Mesenchymal stem cell (in vitro differentiated cells and primary cell): Measurements from ENCODE around the gene SFT2D3.
A peak's percentile ranks its signal among the peaks of the same experiment; 100 is the strongest.

Source experiments
- DNase-seq: peaks from one replicate; pipeline ENCODE4 v3.0.0-alpha.2; 2013
- H2AFZ ChIP-seq: one replicate; pipeline ENCODE4 v1.6.1; 2013; ENCODE audit warnings: low read depth, mild to moderate bottlenecking, control low read depth, inconsistent platforms, low read length, moderate library complexity
- H2AK5ac ChIP-seq: 2 replicates; pipeline ENCODE4 v1.6.1; 2013; ENCODE audit warnings: low read length, moderate library complexity, mild to moderate bottlenecking, inconsistent platforms; ENCODE audit not compliant: severe bottlenecking
- H2BK120ac ChIP-seq: one replicate; pipeline ENCODE4 v1.6.1; 2013; ENCODE audit warnings: low read depth, mild to moderate bottlenecking, inconsistent platforms, low read length, moderate library complexity
- H2BK12ac ChIP-seq, 2 experiments: one replicate each; pipeline ENCODE4 v1.6.1; 2013; ENCODE audit warnings: inconsistent platforms in 2 of 2, low read length in 2 of 2, mild to moderate bottlenecking in 2 of 2, moderate library complexity in 2 of 2, control low read depth in 1 of 2
- H2BK15ac ChIP-seq: one replicate; pipeline ENCODE4 v1.6.1; 2013; ENCODE audit warnings: mild to moderate bottlenecking, low read depth, inconsistent platforms; ENCODE audit not compliant: poor library complexity, severe bottlenecking
- H2BK5ac ChIP-seq: 2 replicates; pipeline ENCODE4 v1.6.1; 2013; ENCODE audit warnings: low read depth, mild to moderate bottlenecking, low read length, control low read depth, inconsistent platforms; ENCODE audit not compliant: poor library complexity, severe bottlenecking
- H3K14ac ChIP-seq, 2 experiments: one replicate each; pipeline ENCODE4 v1.6.1; 2013; ENCODE audit warnings: inconsistent platforms in 2 of 2, low read length in 2 of 2, control low read depth in 1 of 2, mild to moderate bottlenecking in 1 of 2, moderate library complexity in 1 of 2
- H3K18ac ChIP-seq, 2 experiments: one replicate each; pipeline ENCODE4 v1.6.1; 2013; ENCODE audit warnings: inconsistent platforms in 2 of 2, low read length in 2 of 2, control low read depth in 1 of 2, low read depth in 1 of 2, mild to moderate bottlenecking in 1 of 2
- H3K23ac ChIP-seq, 2 experiments: one replicate each; pipeline ENCODE4 v1.6.1; 2013; ENCODE audit warnings: inconsistent platforms in 2 of 2, low read length in 2 of 2, mild to moderate bottlenecking in 2 of 2, moderate library complexity in 2 of 2, control low read depth in 1 of 2
- H3K27ac ChIP-seq: 2 replicates; pipeline ENCODE4 v1.5.1; 2013; ENCODE audit warnings: mild to moderate bottlenecking, moderate library complexity, low read length, control low read depth, inconsistent platforms; ENCODE audit not compliant: poor library complexity, severe bottlenecking
- H3K27me3 ChIP-seq, 2 experiments: 2 replicates each; pipeline versions ENCODE4 v1.6.1 to v1.7.0; 2013; ENCODE audit warnings: low read length in 2 of 2, mild to moderate bottlenecking in 2 of 2, moderate library complexity in 2 of 2, control low read depth in 1 of 2, inconsistent platforms in 1 of 2; ENCODE audit not compliant: control insufficient read depth in 1 of 2, insufficient read depth in 1 of 2
- H3K36me3 ChIP-seq, 2 experiments: 2 replicates each; pipeline versions ENCODE4 v1.6.1 to v1.7.0; 2013; ENCODE audit warnings: low read length in 2 of 2, control low read depth in 1 of 2, inconsistent platforms in 1 of 2, low read depth in 1 of 2, mild to moderate bottlenecking in 1 of 2; ENCODE audit not compliant: insufficient read depth in 2 of 2, control insufficient read depth in 1 of 2
- H3K4ac ChIP-seq, 2 experiments: one replicate each; pipeline ENCODE4 v1.6.1; 2013; ENCODE audit warnings: inconsistent platforms in 2 of 2, low read length in 2 of 2, mild to moderate bottlenecking in 2 of 2, moderate library complexity in 2 of 2, control low read depth in 1 of 2, low read depth in 1 of 2
- H3K4me1 ChIP-seq: 2 replicates; pipeline ENCODE4 v1.6.1; 2013; ENCODE audit warnings: low read depth, low read length, control low read depth; ENCODE audit not compliant: control insufficient read depth, insufficient read depth
- H3K4me2 ChIP-seq: 2 replicates; pipeline ENCODE4 v1.6.1; 2013; ENCODE audit warnings: low read length, mild to moderate bottlenecking, inconsistent platforms; ENCODE audit not compliant: poor library complexity, severe bottlenecking
- H3K4me3 ChIP-seq, 2 experiments: 2 replicates each; pipeline versions ENCODE4 v1.5.1 to v1.7.0; 2013; ENCODE audit warnings: low read length in 2 of 2, mild to moderate bottlenecking in 2 of 2, control low read depth in 1 of 2, low read depth in 1 of 2; ENCODE audit not compliant: insufficient read depth in 1 of 2
- H3K79me1 ChIP-seq: replicated peaks from 2 replicates; pipeline ENCODE4 v1.6.1; 2013; ENCODE audit warnings: mild to moderate bottlenecking, control low read depth, low read length, inconsistent platforms; ENCODE audit not compliant: poor library complexity, severe bottlenecking
- H3K9ac ChIP-seq: 2 replicates; pipeline ENCODE4 v1.7.0; 2013; ENCODE audit warnings: mild to moderate bottlenecking, low read length, moderate library complexity
- H3K9me3 ChIP-seq: 2 replicates; pipeline ENCODE4 v1.7.0; 2013; ENCODE audit warnings: mild to moderate bottlenecking, low read length; ENCODE audit not compliant: control insufficient read depth
- H4K8ac ChIP-seq: one replicate; pipeline ENCODE4 v1.6.1; 2013; ENCODE audit warnings: inconsistent platforms, mild to moderate bottlenecking, low read length, moderate library complexity
- H4K91ac ChIP-seq: one replicate; pipeline ENCODE4 v1.6.1; 2013; ENCODE audit warnings: mild to moderate bottlenecking, low read length, inconsistent platforms
- WGBS: methylation state at CpG from one replicate; pipeline ENCODE4 v1.1.7; 2013; ENCODE audit warnings: mixed read lengths; 5-methylcytosine and 5-hydroxymethylcytosine counted together

SFT2D3 gene

GRCh38 chr2:127661949-127662510, 39.3 kb upstream of the SFT2D3 start:
- WGBS: 65% methylated on average over 9 of the region's 9 CpGs
- H4K91ac ChIP-seq: peak overlapping the region; percentile 75
- no peak overlapping the region for H3K4me3 ChIP-seq
- no peak overlapping the region for H2BK5ac ChIP-seq
- H3K36me3 ChIP-seq: peaks cover 0 to 15% of the 10 kb centered on the region in 2 experiments
- H3K4me1 ChIP-seq: peaks cover 25% of the 10 kb centered on the region
- peak overlapping the region; percentile 9 to 76 for H2BK12ac ChIP-seq
- no peak overlapping the region for H3K4me2 ChIP-seq
- H3K27ac ChIP-seq: no peak overlapping the region
- peak; percentile 38 for DNase-seq
- no peak overlapping the region for H2BK15ac ChIP-seq
- H3K9ac ChIP-seq: peak overlapping the region; percentile 45
- no peak overlapping the region for H2BK120ac ChIP-seq
- no peak overlapping the region for H2AFZ ChIP-seq
- peak overlapping the region; percentile 12 for H4K8ac ChIP-seq
- H3K18ac ChIP-seq: peak overlapping the region; percentile 63 to 67
- H2AK5ac ChIP-seq: no peak overlapping the region
- peak overlapping the region in 1 of 2 experiments; percentile 58 for H3K14ac ChIP-seq
- no peak overlapping the region for H3K23ac ChIP-seq
- no peaks in the 10 kb centered on the region for H3K9me3 ChIP-seq
- peaks cover 14% of the 10 kb centered on the region for H3K79me1 ChIP-seq
- H3K4ac ChIP-seq: peak overlapping the region; percentile 57 to 70
- peaks cover 12 to 32% of the 10 kb centered on the region in 2 experiments for H3K27me3 ChIP-seq

DNA sequence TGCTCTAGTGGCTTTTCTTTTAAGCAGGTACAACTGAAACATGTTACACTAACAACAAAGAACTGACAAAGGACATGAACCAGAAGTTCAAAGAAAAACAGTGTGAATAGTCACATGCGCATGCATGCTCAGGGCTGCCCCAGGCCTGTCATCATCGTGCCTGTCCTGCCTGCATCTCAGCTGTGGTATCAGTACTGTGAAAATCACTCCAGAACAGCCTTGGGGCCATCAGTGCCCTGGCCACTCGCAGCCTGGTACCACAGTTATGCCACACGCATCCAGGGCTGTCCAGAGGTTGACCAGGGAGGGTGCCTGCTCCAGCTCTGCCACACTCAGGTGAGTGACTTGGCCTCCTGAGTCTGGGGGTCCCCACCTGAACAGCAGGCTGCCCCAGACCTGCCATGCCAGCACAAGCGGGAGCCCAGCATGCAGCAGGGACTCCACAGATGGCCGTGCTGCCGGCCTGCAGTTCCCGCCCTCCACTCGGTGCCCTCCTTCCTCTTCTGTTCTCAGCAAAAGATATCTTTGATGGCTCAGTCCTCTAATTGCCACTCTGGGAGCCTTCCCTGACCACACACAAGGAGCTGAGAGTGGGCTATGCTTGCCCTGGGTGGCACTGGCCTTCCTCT, 38.2 kb upstream of the SFT2D3 start:
- peak overlapping the region in 1 of 2 experiments; percentile 85 for H3K14ac ChIP-seq
- H3K23ac ChIP-seq: peak overlapping the region in 1 of 2 experiments; percentile 35
- H3K18ac ChIP-seq: peak overlapping the region; percentile 5 to 76
- H3K79me1 ChIP-seq: peaks cover 14% of the 10 kb centered on the region
- H3K36me3 ChIP-seq: peaks cover 0 to 11% of the 10 kb centered on the region in 2 experiments
- no peak for DNase-seq
- peak overlapping the region; percentile 63 to 74 for H2BK12ac ChIP-seq
- H2BK120ac ChIP-seq: no peak overlapping the region
- H3K9ac ChIP-seq: no peak overlapping the region
- peak overlapping the region; percentile 78 for H4K8ac ChIP-seq
- no peak overlapping the region for H2BK5ac ChIP-seq
- no peak overlapping the region for H3K27ac ChIP-seq
- H2AK5ac ChIP-seq: no peak overlapping the region
- 86% methylated on average over 9 of the region's 9 CpGs for WGBS
- H3K9me3 ChIP-seq: peaks cover 3% of the 10 kb centered on the region
- H4K91ac ChIP-seq: peak overlapping the region; percentile 73
- H3K4me2 ChIP-seq: no peak overlapping the region
- H2BK15ac ChIP-seq: peak overlapping the region; percentile 32
- H3K4ac ChIP-seq: peak overlapping the region; percentile 15 to 17
- no peak overlapping the region for H3K4me3 ChIP-seq
- H2AFZ ChIP-seq: no peak overlapping the region
- H3K4me1 ChIP-seq: peaks cover 25% of the 10 kb centered on the region
- peaks cover 12 to 32% of the 10 kb centered on the region in 2 experiments for H3K27me3 ChIP-seq

DNA sequence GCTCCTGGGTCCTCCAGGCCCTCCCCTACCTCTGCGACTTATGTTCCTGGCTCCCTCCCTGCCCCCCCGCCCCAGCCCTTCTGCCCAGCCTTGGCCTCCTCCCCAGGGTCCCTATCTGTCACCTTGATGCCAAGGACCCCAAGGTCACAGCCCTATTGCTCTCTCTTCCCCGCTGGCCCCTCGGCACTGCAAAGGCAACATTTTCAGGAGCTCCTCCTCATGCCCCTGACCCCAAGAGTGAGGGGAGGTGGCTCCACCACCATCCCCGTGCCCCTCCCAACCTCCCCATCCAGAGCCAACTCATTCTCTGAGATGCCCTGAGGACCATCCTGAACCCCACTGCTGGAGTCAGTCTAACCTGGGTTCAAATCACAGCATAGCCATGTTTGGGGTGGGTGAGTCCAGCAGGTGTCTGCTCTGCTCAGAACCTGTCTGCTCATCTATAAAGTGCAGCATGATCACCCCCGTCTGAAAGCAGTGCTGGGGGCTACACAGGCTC, 37.7 kb upstream of the SFT2D3 start:
- H3K9me3 ChIP-seq: peaks cover 3% of the 10 kb centered on the region
- no peak overlapping the region for H2AFZ ChIP-seq
- no peak for DNase-seq
- no peak overlapping the region for H2BK15ac ChIP-seq
- H2BK5ac ChIP-seq: no peak overlapping the region
- H4K8ac ChIP-seq: peak overlapping the region; percentile 32
- no peak overlapping the region for H3K4me2 ChIP-seq
- no peak overlapping the region for H3K4me3 ChIP-seq
- H3K18ac ChIP-seq: peak overlapping the region in 1 of 2 experiments; percentile 19
- no peak overlapping the region for H2AK5ac ChIP-seq
- H2BK12ac ChIP-seq: peak overlapping the region in 1 of 2 experiments; percentile 17
- H3K14ac ChIP-seq: no peak overlapping the region
- H3K27ac ChIP-seq: no peak overlapping the region
- peaks cover 14% of the 10 kb centered on the region for H3K79me1 ChIP-seq
- no peak overlapping the region for H2BK120ac ChIP-seq
- H3K27me3 ChIP-seq: peaks cover 12 to 32% of the 10 kb centered on the region in 2 experiments
- H3K9ac ChIP-seq: no peak overlapping the region
- WGBS: 89% methylated on average over 5 of the region's 6 CpGs
- no peak overlapping the region for H3K4ac ChIP-seq
- H3K36me3 ChIP-seq: peaks cover 0 to 11% of the 10 kb centered on the region in 2 experiments
- H4K91ac ChIP-seq: peak overlapping the region; percentile 36
- no peak overlapping the region for H3K23ac ChIP-seq
- H3K4me1 ChIP-seq: peaks cover 25% of the 10 kb centered on the region
